GM12892 (cell line): Measurements from ENCODE around the gene DPYD.

Source experiments
- POLR2A ChIP-seq: IDR thresholded peaks from 2 replicates; pipeline ENCODE4 v1.6.1; 2011; ENCODE audit warnings: low read depth, low read length, control low read depth
- TAF1 ChIP-seq: IDR thresholded peaks from 2 replicates; pipeline ENCODE4 v1.6.1; 2011; ENCODE audit warnings: low read depth, mild to moderate bottlenecking, control low read depth, low read length, borderline replicate concordance

DNA sequence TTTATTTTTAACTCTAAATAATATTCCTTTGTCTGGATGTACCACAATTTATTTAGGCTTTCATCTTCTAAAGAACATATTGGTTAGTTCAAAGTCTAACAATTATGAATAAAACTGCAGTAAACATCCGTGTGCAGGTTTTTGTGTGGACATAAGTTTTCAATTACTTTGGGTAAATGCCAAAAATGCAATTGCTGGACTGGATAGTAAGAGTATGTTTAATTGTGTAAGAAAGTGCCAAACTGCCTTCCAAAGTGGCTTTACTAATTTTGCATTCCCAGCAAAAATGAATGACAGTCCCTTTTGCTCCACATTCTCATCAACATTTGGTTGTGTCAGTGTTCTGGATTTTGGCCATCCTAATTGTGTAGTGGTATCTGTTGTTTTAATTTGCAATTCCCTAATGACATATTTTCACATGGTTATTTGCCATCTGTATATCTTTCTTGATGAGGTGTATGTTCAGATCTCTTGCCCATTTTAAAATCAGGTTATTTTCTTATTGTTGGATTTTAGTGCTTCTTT, 113.8 kb downstream of the DPYD start:
- no peak for TF ChIP-seq TAF1
- no peak for TF ChIP-seq POLR2A
